Fibroblast of the aortic adventitia (primary cell): ENCODE results near the gene SCAMP4. TPM values are rescaled to one million over a fixed set of nuclear protein-coding genes. Genes with fewer than 3 reads are reported as not detected.

Experiments used
- DNase-seq: peaks from one replicate; pipeline ENCODE4 v3.0.0-alpha.2; 2010; ENCODE audit warnings: low read depth
- H3K4me3 ChIP-seq: 2 replicates; pipeline ENCODE4 v1.5.1; 2011; ENCODE audit warnings: low read depth, mild to moderate bottlenecking, control low read depth, low read length, moderate library complexity
- total RNA-seq: library from RNA; depleted of rRNA; stranded (reverse); fragments of >200 nt; gene quantifications from 2 replicates; pipeline ENCODE4 v1.2.3, GENCODE V29; 2012; ENCODE audit warnings: low replicate concordance
- TF ChIP-seq, protein P1 (sequence below): IDR thresholded peaks from 2 replicates; pipeline ENCODE4 v1.5.1; 2011; ENCODE audit warnings: mild to moderate bottlenecking, low read length, control low read depth, inconsistent platforms; ENCODE audit not compliant: insufficient read depth

SCAMP4 gene
- total RNA-seq, 1 donor: 59.3 TPM

- no peak overlapping the region for H3K4me3 ChIP-seq
- no peak for DNase-seq
- TF ChIP-seq, protein P1, sequence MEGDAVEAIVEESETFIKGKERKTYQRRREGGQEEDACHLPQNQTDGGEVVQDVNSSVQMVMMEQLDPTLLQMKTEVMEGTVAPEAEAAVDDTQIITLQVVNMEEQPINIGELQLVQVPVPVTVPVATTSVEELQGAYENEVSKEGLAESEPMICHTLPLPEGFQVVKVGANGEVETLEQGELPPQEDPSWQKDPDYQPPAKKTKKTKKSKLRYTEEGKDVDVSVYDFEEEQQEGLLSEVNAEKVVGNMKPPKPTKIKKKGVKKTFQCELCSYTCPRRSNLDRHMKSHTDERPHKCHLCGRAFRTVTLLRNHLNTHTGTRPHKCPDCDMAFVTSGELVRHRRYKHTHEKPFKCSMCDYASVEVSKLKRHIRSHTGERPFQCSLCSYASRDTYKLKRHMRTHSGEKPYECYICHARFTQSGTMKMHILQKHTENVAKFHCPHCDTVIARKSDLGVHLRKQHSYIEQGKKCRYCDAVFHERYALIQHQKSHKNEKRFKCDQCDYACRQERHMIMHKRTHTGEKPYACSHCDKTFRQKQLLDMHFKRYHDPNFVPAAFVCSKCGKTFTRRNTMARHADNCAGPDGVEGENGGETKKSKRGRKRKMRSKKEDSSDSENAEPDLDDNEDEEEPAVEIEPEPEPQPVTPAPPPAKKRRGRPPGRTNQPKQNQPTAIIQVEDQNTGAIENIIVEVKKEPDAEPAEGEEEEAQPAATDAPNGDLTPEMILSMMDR: no peak
Observed at GRCh38 chr19:1921825-1922224, 16.6 kb downstream of the SCAMP4 start.

- TF ChIP-seq, protein P1: no peak
- no peak for DNase-seq
- H3K4me3 ChIP-seq: no peak overlapping the region
Observed at GRCh38 chr19:1922803-1923202, 17.6 kb downstream of the SCAMP4 start.

DNA sequence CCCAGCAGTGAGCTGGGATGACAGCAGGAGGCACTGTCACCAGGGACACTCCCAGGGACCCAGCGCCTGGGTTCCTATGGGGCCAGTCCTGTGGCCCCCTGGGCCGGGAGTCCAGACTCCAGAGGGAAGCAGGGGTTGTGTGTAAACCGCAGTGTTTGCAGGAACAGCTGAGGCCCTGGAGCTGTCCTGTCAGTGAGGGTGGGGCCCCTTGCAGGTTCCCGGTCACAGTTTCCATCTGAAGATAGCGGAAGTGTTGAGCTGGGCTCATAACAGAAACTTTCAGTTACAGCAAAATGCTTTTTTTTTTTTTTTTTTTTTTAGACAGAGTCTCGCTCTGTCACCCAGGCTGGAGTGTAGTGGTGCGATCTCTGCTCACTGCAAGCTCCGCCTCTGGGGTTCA is 18.1 kb downstream of the SCAMP4 start:
- TF ChIP-seq, protein P1: no peak
- H3K4me3 ChIP-seq: no peak overlapping the region
- DNase-seq: no peak

DNA sequence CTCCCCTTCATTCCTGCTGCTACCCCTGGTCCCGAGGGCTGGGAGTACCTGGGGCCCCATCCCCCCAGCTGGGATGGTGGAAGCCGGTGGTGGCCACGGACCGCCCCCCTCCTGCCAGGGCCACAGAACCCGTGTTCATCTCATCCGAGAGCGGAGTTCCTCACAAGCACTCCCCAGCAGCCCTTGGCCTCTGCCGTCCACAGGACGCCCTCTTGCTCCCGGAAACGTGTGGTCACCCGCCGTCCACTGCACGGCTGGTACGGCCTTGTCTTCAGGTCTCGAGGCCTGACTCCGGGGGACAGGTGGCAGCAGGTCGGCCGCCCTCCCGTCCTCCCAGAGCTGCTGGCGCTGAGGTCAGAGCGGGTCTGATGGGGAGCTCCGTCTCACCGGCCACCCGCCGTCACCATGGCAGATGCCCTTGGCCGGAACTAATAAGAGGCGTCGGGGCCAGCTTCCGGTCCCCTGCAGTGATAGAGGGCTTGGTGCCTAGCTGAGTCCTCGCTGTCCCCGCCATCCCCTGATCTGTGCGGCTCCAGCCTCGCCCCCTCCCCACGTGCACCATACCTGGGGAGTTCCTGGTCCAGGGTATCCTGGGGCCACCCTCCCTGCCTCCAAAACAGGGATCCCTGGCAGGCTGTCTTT is 19.2 kb downstream of the SCAMP4 start:
- no peak overlapping the region for H3K4me3 ChIP-seq
- TF ChIP-seq, protein P1: no peak
- no peak for DNase-seq

DNA sequence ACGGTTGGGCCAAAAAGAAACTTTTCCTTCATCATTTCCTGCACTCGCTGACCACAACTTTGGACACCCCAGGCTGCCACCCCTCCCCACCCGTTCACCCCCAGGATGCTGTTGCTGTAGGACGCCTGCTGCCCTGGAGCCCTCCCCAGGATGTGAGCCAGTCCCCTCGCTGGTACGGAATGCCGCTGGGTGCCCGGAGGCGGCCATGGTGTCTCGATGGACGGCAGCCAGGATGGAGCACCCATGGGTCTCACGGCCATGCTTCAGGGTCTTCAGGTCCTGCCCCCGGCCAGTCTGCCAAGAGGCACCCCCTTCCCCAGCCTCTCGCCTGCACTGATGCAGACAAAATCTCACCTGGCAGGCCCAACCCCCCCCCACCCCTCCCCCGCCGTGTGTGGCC is 20.3 kb downstream of the SCAMP4 start:
- TF ChIP-seq, protein P1: no peak
- DNase-seq: no peak
- H3K4me3 ChIP-seq: no peak overlapping the region

- DNase-seq: peak; percentile 69
- TF ChIP-seq, protein P1: peak; percentile 93
- peak overlapping the region; percentile 54 for H3K4me3 ChIP-seq
Observed at GRCh38 chr19:1929021-1929742, 24.0 kb downstream of the SCAMP4 start.
